ENCODE results near the gene C2CD5.
"Not testable (repeated sequence)": the region's sequence is repeated elsewhere in the genome, so short reads cannot be mapped to it uniquely, and the experiment has no call there.

C2CD5 gene

DNA sequence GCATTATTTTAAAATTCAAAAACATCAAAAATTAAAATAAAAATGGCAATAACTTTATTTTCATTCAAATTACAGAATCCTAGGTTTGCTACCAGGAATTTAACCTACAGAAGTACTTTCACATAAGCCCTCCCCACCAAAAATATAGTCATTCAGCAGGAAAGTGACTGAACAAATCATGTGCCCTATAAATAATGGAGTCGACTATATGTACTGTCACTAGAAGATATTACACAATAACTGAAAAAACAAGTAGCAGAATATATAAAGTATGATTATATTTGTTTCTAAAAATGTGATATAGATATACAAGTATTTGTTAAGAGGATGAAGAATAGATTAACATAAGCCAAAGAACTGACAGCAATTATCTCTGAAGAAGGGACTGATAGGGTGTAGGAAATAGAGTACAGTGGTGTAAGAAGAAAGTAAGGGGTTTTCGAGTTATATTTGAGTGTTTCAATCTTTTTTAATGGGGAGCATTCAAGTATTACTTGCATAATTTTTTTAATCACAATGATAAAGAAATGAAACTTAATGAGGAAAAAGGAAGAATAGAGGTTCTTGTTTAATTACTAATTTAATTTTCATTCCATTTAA, 7.9 kb downstream of the C2CD5 start:
- DNase-seq = no peak

- DNase-seq = no peak
Observed at GRCh38 chr12:22535478-22535877, 8.9 kb downstream of the C2CD5 start.

GRCh38 chr12:22535038-22535437, 9.3 kb downstream of the C2CD5 start:
- DNase-seq = no peak

GRCh38 chr12:22533155-22533554, 11.2 kb downstream of the C2CD5 start:
- DNase-seq = no peak

DNA sequence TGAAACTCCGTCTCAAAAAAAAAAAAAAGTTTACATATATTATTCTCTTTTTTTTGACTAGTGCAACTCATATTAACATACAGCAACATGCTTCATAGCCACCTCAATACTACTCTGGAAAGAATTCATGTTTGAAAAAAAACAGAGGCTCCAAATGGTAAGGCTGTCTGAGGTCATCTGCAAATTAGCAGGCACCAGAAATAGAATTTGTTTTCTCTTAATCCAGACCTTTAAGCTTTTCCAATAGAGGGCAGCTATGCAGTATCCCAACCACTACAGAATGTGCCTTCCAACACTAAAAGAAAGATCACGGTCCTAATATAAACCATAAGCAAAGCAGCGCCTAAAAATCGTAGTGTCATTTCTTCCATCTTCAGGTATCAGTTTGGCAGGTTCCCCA, 12.0 kb downstream of the C2CD5 start:
- DNase-seq = no peak

GRCh38 chr12:22531205-22531604, 13.1 kb downstream of the C2CD5 start:
- DNase-seq = no peak

- DNase-seq = no peak
Observed at GRCh38 chr12:22529281-22530060, 14.9 kb downstream of the C2CD5 start.

DNA sequence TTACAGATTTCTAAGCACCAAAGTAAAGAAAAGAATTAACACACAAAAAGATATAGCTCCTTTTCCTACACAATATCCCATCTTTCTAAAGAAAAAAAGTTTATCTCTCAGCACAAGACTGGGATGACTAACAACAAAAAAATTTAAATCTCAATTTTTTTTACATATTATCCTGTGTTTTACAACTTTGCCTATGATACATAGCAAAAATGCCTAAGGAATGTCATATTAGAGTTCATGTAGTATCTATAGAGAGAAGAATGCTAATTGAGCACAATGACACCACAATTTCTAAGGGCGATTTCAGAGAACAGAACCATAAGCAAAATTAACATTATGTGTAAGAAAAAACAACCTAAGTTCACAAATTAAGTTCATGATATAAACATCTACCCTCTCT, 16.3 kb downstream of the C2CD5 start:
- no peak for DNase-seq

GRCh38 chr12:22526836-22527235, 17.5 kb downstream of the C2CD5 start:
- DNase-seq = no peak

GRCh38 chr12:22525426-22525825, 18.9 kb downstream of the C2CD5 start:
- DNase-seq = no peak

GRCh38 chr12:22518998-22519397, 25.3 kb downstream of the C2CD5 start:
- DNase-seq = no peak

DNA sequence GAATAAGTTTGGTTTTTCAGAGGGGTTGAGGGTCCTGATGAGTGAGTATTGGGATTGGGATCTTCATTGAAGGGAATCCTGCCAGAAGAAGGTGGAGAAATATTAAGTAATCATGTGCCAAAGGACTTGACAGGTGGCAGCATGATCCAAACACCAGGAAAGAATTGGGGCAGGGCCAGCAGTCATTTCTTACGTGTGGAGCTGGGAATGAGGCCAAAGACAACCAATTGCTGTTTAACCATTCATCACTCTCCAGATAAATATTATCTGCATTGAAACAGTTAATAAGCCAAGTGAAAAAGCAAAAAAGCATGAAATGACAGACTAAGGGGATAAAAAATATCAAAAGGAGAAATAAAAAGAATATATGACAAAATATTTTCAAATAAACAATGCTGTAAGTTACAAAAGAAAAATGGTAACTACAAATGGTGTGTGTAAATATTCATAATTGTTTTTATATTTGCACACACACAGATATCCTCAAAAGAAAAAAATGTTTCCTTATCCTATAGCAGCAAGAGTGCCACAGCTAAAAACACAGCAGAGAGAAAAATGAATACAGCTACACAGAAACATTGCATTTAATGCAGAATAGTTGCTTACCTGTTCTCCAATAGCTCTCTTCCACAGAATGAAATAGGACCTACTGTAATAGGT, 26.2 kb downstream of the C2CD5 start:
- DNase-seq = no peak

GRCh38 chr12:22514875-22515274, 29.5 kb downstream of the C2CD5 start:
- no peak for DNase-seq

DNA sequence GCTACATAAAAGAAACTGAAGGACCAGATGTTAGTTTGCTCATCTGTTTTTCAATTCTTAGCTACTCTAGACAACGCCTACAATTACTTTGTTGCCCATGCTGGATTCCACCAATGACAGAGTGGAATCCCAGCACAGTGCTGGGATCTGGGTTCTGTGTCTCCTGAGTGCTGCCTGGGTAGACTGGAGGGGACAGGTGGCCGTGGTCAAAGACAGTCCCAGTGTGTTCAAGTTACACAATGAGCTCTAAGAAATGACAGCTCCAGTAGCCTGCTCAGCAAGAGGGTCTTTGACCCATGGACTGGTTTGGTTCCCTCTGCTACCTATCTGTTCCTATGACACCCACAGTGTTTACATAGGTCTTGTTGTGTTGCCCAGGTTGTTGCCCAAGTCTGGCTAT, 38.5 kb downstream of the C2CD5 start:
- no peak for DNase-seq

DNA sequence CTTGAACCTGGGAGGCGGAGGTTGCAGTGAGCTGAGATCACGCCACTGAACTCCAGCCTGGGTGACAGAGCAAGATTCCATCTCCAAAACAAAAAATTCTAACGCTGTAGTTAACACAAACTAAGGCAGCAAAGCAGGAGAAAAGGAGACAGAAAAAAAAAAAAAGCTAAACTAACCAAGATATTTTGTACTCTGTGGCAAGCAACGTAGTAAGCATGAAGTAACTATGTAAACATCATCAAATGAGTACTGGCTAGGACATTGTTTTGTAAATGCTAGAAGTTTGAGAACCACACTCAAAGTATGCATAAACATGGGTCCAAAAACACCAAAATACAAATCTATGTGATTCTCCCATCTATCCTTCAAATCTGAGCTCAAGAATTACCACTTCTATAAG, 44.2 kb downstream of the C2CD5 start:
- DNase-seq = no peak

DNA sequence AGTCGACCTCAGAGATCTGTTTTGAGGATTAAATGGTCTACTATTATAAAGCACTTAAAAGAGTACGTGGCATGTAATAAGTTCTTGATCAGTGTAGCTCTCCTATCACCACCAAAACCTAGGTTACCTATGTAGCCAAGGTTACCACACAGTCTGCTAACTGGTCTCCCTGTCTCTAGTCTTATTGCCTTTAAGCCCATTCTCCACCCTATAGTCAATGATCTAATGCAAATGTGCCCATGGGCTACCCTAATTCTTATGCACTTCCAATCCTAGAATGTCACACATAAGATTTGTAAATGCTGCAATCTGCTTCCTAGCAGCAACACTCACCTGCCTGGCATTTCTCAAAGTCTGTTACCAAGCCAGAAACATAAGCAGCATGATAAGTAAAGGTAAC, 44.9 kb downstream of the C2CD5 start:
- DNase-seq = no peak

DNA sequence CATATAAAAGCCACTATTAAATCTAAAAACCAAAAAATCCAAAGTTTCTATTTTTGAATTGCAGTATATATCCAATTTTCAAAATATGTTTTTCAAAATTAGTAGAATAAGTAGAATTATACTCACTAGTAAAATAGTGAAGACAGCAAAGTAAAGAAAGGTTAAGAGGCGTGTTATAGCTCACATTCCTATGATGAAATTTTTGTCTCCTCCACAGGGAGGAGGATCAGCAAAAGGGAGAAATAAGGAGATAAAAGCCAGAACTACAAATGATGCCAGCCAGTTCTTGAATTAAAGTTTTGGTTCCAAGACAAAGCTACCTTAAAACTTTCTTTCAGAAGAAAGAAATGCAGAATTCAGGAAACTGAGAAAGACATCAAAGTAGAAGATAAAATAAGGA, 50.0 kb downstream of the C2CD5 start:
- no peak for DNase-seq

GRCh38 chr12:22491034-22491433, 53.3 kb downstream of the C2CD5 start:
- DNase-seq = no peak

- DNase-seq = no peak
Observed at GRCh38 chr12:22488478-22488877, 55.9 kb downstream of the C2CD5 start.

DNA sequence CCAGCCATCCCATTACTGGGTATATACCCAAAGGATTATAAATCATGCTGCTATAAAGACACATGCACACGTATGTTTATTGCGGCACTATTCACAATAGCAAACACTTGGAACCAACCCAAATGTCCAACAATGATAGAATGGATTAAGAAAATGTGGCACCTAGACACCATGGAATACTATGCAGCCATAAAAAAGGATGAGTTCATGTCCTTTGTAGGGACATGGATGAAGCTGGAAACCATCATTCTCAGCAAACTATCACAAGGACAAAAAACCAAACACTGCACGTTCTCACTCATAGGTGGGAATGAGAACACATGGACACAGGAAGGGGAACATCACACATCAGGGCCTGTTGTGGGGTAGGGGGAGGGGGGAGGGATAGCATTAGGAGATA, 56.7 kb downstream of the C2CD5 start:
- DNase-seq = not testable (repeated sequence)

DNA sequence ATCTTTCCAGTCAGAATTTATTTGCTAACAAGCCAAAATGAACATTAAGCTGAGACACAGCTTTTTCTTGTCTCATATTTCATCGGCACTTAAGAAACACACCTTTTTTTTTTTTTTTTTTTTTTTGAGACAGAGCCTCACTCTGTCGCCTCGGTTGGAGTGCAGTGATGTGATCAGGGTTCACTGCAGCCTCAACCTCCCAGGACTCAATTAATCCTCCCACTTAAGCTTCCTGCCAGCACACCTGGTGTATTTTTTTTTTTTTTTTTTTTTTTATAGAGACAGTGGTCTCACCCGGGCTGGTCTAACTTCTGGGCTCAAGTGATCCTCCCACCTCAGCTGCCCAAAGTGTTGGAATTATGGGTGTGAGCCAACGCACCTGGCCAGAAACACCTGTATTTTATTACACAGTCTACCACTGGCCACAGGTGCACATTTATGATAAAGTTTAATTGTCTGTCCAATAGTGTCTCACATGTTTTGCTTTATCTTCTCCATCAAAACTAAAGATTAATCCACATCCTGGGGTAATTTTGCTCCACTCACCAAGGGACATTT, 62.7 kb downstream of the C2CD5 start:
- no peak for DNase-seq

DNA sequence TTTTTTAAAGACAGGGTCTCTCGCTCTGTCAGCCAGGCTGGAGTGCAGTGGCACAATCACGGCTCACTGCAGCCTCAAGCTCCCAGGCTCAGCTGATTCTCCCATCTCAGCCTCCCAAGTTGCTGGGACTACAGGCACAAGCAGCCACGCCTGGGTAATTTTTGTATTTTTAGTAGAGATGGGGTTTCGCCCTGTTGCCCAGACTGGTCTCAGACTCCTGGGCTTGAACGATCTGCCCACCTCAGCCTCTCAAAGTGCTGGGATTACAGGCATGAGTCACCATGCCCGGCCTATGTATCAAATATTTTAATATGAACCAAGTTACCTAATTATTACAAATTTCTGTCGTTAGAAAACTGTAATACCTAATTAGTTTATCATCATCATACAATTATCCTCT, 63.5 kb downstream of the C2CD5 start:
- not testable (repeated sequence) for DNase-seq

- no peak for DNase-seq
Observed at GRCh38 chr12:22480016-22480415, 64.3 kb downstream of the C2CD5 start.

DNA sequence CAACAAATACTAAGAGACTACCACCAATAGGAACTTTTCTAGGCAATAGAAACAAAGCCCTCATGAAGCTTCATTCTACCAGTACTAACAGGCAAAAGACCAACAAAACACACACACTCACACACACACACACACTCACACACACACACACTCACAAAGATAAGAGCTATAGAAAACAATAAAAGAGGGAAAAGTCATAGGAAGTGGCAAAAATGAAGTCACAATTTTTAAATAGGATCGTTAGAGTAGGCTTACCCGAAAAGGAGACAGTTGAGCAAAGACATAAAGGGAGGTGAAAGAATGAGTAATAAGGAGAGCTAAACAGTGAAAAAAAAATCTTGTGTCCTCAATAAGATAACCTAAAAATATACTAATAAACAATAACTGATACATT, 66.5 kb downstream of the C2CD5 start:
- DNase-seq = no peak

Measured in CD4-positive, alpha-beta T cell treated with Interleukin-15 for 1 hour (primary cell).